ENCODE measurements around the gene SSTR5.

The SSTR5 gene

DNA sequence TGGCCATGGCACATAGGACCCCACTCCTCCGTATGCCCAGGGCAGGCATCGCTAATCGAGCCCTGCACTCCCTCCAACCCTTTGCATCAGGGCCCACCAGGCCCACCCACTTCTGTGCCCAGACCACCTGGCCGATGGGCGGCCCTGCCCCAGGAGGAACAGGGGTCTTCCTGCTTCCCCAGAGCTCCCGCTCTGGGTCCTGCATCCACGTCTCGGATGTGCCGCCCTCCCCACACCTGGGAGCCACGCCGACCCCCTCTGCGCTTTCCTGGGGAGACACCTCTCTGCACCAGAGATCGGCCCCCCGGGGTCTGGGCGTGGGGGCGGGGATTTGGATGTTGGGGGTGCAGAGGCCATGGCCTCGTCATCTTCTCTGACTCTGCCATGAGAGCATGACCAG is 21.1 kb upstream of the SSTR5 start:
- no peak overlapping the region for H3K27ac ChIP-seq
- TF ChIP-seq, protein P1, sequence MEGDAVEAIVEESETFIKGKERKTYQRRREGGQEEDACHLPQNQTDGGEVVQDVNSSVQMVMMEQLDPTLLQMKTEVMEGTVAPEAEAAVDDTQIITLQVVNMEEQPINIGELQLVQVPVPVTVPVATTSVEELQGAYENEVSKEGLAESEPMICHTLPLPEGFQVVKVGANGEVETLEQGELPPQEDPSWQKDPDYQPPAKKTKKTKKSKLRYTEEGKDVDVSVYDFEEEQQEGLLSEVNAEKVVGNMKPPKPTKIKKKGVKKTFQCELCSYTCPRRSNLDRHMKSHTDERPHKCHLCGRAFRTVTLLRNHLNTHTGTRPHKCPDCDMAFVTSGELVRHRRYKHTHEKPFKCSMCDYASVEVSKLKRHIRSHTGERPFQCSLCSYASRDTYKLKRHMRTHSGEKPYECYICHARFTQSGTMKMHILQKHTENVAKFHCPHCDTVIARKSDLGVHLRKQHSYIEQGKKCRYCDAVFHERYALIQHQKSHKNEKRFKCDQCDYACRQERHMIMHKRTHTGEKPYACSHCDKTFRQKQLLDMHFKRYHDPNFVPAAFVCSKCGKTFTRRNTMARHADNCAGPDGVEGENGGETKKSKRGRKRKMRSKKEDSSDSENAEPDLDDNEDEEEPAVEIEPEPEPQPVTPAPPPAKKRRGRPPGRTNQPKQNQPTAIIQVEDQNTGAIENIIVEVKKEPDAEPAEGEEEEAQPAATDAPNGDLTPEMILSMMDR (conservative IDR thresholded peaks at IDR 0.05) = no peak

DNA sequence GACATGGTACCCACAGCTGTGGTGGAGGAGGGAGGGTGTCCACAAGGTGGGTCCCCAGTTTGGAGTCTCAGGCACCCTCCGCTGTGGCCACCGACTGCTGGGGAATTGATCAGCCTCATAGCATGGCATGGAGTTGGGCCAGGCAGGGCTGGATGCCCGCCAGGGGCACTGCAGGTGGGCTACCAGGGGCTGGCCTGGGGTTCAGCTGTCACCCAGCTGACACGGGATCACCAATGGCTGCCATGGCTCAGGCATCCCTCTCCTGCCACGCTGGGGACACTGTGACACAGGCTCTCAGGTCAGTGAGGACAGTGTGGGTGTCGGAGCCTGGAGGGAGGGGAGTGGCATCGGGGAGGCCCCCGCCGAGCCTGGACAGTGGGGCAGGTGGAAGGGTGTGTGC is 19.8 kb upstream of the SSTR5 start:
- H3K27ac ChIP-seq = no peak overlapping the region
- TF ChIP-seq, protein P1 (conservative IDR thresholded peaks at IDR 0.05) = no peak

DNA sequence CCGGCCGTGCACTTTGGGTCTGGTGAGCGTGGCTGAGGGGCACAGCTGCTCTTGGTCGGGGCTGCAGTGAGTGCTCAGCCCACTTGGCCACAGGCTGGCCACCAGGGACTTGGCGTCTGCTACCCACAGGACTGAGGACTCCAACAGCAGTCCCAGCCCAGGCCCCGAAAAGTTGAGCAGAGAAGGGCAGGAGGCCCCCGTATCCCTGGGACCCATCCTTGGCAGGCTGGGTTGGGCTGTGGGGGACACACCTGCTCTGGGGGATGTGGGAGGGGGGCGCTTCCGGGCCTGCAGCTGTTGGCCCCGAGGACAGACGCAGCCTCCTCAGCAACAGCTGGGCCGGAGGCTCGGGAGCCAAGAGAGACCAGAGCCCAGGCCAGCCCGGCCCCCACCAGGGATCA is 19.4 kb upstream of the SSTR5 start:
- H3K27ac ChIP-seq = no peak overlapping the region
- TF ChIP-seq, protein P1 (conservative IDR thresholded peaks at IDR 0.05) = no peak

DNA sequence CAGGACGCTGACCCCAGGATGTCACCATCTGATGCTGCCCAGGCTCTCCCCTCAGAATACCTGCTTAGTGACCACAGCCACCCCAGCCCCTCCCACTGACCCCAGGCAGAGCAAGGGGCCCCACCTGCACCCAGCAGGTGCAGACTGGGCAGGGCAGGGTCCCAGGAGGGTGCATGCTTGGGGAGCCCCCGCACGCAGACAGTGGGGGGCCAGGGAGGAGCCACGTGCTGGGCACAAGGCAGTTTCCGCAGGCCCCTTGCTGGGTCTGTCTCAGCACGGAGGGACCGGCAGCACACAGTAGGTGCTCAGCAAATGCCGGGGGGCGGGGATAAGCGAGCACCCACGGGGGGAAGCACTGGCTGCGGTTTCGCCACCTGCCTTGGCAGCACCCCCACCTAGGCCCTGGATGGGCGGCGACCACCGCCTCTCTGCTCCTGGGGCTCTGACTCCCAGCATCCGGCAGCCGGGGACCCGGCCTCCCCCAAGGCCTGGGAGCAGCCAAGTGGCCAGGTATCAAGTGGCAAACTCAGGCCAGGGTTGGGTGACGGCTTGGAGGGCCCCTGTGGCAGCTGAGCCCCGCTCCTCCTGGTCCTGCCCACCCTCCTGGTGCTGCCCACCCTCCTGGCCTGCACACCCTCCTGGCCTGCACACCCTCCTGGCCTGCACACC is 18.7 kb upstream of the SSTR5 start:
- TF ChIP-seq, protein P1 (conservative IDR thresholded peaks at IDR 0.05) = no peak
- no peak overlapping the region for H3K27ac ChIP-seq

DNA sequence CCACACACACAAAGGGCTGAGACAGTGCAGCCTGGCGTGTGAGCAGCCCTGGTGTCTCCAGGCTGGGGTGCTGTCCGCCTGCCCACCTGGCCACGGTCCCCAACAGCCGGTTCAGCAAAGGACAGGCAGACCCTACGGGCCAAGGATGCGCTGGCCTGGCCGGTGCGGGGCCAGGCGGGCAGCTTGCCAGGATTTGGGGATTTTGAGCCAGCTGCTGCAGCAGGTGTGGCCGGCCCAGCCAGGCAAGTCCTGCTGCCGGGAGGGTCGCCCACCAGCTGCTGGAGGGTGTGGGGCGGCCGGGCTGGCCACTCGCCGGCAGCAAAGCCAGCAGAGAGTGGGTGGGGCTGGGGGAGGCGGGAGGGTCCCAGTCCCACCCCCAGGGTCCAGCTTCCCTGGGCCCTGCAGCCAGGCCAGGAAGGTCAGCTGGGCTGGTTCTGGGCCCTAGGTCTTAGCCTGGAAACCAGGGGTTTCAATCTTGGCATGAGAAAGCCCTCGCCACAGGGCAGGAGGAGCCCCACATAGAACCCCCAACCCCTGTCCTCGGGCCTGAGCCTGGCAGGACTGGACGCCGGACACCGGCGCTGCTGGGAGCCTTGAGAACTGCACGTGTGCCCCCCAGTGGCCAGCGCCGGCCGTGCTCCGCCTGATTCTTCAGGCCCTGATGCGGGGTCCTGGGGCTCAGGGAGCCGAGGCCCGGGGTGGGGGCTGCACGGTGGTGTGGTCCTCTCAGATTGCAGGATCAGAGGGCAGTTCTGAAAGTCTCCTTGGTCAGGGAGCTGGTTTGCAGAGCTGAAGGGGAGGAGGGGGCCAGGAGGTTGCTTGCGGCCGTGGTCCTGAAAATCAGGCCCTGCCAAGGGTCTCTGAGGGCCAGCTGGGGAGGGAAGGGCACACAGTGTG is 17.6 kb upstream of the SSTR5 start:
- no peak overlapping the region for H3K27ac ChIP-seq
- TF ChIP-seq, protein P1 (conservative IDR thresholded peaks at IDR 0.05) = peak; percentile 85

DNA sequence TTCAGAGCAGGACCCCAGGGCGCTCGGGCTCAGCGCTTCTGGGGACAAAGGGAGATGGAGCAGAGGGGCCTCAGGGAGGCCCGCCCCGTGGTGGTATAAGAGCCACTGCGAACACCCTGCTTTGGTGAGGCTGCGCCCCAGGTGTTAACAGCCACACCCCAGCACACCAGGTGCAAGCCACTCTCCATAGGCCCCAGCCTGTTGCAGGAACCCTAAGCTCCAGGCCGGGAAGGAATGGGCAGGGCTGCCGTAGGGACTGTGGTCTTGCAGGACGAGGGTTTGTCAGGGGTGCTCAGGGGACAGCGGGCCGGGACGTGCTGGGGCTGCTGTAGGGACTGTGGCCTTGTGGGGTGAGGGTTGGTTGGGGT is 17.0 kb upstream of the SSTR5 start:
- H3K27ac ChIP-seq = no peak overlapping the region
- TF ChIP-seq, protein P1 (conservative IDR thresholded peaks at IDR 0.05) = no peak

DNA sequence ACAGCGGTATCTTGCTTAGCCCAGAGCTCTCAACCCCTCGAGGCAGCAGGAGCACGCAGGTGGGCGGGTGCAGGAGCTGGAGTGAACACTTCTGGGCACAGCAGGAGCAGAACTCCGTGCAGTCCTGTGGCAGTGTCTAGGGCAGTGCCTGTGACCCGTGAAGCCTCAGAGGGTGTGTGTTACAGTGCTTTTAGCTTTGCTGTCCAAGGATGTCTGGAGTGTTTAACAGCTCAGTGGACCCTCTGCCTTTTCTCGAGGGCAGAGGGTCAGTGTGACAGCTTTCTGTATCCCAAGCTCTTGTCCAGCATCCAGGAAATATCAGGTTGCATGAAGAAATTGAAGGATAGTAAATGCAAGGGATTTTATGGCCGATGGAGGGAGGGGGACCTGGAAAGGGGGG is 16.4 kb upstream of the SSTR5 start:
- H3K27ac ChIP-seq = no peak overlapping the region
- TF ChIP-seq, protein P1 (conservative IDR thresholded peaks at IDR 0.05) = no peak

Data from VCaP (cell line).